GM12878 (cell line): ENCODE measurements around the gene GPR68.

Source experiments
- CTCF ChIP-seq, 3 experiments: IDR thresholded peaks in 2 of 3; conservative IDR thresholded peaks in 1 of 3; 2 replicates each; pipeline ENCODE4 v1.5.1; 2011; ENCODE audit warnings: low read depth in 3 of 3, low read length in 3 of 3, mild to moderate bottlenecking in 3 of 3, control low read depth in 2 of 3, moderate library complexity in 2 of 3, inconsistent platforms in 1 of 3, mixed read lengths in 1 of 3; ENCODE audit not compliant: control insufficient read depth in 2 of 3, insufficient read depth in 1 of 3; ENCODE audit errors: extremely low read depth in 1 of 3
- EZH2 ChIP-seq: IDR thresholded peaks from 2 replicates; pipeline ENCODE4 v1.6.1; 2012; ENCODE audit warnings: low read depth, mild to moderate bottlenecking, control low read depth, inconsistent platforms, low read length, borderline replicate concordance; ENCODE audit not compliant: control insufficient read depth
- MEF2A ChIP-seq: IDR thresholded peaks from 2 replicates; pipeline ENCODE4 v1.6.1; 2011; ENCODE audit warnings: low read depth, mild to moderate bottlenecking, low read length, moderate library complexity; ENCODE audit not compliant: insufficient read depth
- NR2C2 ChIP-seq: IDR thresholded peaks from 2 replicates; pipeline ENCODE4 v1.6.1; 2011; ENCODE audit warnings: borderline replicate concordance, low read depth; ENCODE audit not compliant: control insufficient read depth, insufficient read length
- RELB ChIP-seq: fragments of 450-650 bp; IDR thresholded peaks from 2 replicates; pipeline ENCODE4 v1.6.1; 2017; ENCODE audit warnings: low read depth, mild to moderate bottlenecking, moderate library complexity
- SREBF2 ChIP-seq: IDR thresholded peaks from 2 replicates; pipeline ENCODE4 v1.6.1; 2012; ENCODE audit warnings: mild to moderate bottlenecking, low read length
- USF1 ChIP-seq: IDR thresholded peaks from 2 replicates; pipeline ENCODE4 v1.6.1; 2011; ENCODE audit warnings: borderline replicate concordance, low read depth, mild to moderate bottlenecking, moderate library complexity, mixed read lengths, low read length; ENCODE audit not compliant: insufficient read depth; ENCODE audit errors: extremely low read length
- ZNF217 ChIP-seq: fragments of 450-650 bp; IDR thresholded peaks from 2 replicates; pipeline ENCODE4 v1.6.1; 2017; ENCODE audit warnings: antibody characterized with exemption, mild to moderate bottlenecking

GRCh38 chr14:91221270-91221669 lies 23.2 kb downstream of the GPR68 start:
- TF ChIP-seq CTCF (IDR thresholded peaks at IDR 0.05 in 2 of 3, conservative IDR thresholded peaks at IDR 0.05 in 1 of 3; ENCODE audit: control insufficient read depth in 2 of 3, extremely low read depth in 1 of 3, insufficient read depth in 1 of 3, low read depth in 3 of 3, low read length in 3 of 3): no peak
- no peak for TF ChIP-seq EZH2
- TF ChIP-seq RELB: no peak
- TF ChIP-seq USF1: no peak
- no peak for TF ChIP-seq ZNF217
- no peak for TF ChIP-seq MEF2A
- TF ChIP-seq NR2C2: no peak
- TF ChIP-seq SREBF2: no peak
